ENCODE data around the gene CFAP92.

CFAP92 gene

DNA sequence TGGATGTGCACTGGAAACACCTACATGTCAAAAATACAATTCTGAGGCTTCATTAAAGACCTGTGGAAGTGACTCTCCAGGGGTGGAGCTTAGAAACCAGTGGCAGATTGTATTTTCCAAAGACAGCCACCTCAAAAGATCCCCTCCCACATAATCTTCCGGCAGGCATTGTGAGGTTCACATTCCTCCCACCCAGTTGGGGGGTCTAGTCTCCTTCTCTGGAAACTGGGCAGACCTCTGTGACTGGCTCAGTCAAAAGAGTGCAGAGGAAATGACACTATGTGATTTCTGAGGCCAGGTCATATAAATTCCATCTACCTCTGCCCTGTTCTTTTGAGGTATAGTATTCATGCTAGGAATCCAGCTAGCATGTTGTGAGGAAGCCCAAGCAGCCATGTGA is 1.9 kb upstream of the CFAP92 start:
- no peak for FAIRE-seq
- DNase-seq (ENCODE audit: insufficient read length) = no peak
- TF ChIP-seq POLR2AphosphoS5 (IDR thresholded peaks at IDR 0.05; ENCODE audit: low read depth, low read length) (no peak), TAF1 (IDR thresholded peaks at IDR 0.05; ENCODE audit: borderline replicate concordance, low read depth, low read length) (no peak), POLR2A (IDR thresholded peaks at IDR 0.05; ENCODE audit: low read depth, low read length) (no peak)

GRCh38 chr3:128994581-128995546 is 988 bp upstream of the CFAP92 start:
- FAIRE-seq = no peak
- DNase-seq (ENCODE audit: insufficient read length) = no peak
- no peak for TF ChIP-seq TAF1 (IDR thresholded peaks at IDR 0.05; ENCODE audit: borderline replicate concordance, low read depth, low read length)

DNA sequence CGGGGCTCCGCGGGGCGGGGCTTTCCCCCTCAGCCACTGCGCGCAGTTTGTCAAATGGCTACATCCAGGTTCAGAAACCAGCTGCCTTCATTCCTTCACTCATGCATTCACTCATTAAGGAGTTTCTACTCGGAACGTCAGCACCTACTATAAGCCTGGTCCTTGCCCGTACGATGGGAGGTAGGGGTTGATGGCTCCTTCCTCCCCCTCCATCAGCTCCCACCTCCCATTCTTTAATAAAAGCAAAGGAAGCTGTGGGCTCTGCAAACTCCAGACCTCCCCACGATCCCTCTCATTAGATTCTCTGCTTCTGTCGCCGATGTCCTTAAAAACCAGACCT is 267 bp upstream of the CFAP92 start:
- TF ChIP-seq POLR2AphosphoS5 (IDR thresholded peaks at IDR 0.05; ENCODE audit: low read depth, low read length) (no peak), POLR2A (IDR thresholded peaks at IDR 0.05; ENCODE audit: low read depth, low read length) (no peak), TAF1 (IDR thresholded peaks at IDR 0.05; ENCODE audit: borderline replicate concordance, low read depth, low read length) (no peak)
- no peak for FAIRE-seq
- no peak for DNase-seq (ENCODE audit: insufficient read length)

DNA sequence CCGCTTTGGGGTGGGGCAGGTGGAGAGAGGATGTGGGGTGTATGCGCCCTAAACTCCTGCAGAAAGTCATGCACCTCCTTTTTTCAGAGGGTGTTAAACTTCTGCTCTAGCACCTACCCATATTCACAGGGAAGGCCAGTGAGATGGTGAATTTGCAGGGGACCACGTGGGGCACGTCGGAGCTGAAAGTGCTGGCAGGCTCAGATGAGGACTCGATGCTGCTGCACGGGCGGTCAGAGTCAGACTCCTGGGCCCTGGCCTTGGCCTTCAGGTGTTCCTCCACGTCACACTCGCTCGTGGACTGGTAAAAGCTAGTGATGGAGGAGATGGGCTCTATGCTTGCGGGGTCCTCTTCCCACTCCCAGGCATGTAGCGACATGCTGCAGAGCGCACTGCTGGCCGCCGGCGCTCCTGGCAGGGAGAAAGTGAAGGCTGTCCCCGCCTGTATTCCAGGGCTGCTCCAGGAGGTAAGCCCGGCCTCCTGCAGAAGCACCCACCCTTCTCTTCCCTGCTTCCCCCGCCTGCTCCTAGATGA is 883 bp downstream of the CFAP92 start:
- DNase-seq (ENCODE audit: insufficient read length) = no peak
- TF ChIP-seq POLR2A (IDR thresholded peaks at IDR 0.05; ENCODE audit: low read depth, low read length) (no peak), POLR2AphosphoS5 (IDR thresholded peaks at IDR 0.05; ENCODE audit: low read depth, low read length) (no peak), TAF1 (IDR thresholded peaks at IDR 0.05; ENCODE audit: borderline replicate concordance, low read depth, low read length) (no peak)
- FAIRE-seq = no peak

DNA sequence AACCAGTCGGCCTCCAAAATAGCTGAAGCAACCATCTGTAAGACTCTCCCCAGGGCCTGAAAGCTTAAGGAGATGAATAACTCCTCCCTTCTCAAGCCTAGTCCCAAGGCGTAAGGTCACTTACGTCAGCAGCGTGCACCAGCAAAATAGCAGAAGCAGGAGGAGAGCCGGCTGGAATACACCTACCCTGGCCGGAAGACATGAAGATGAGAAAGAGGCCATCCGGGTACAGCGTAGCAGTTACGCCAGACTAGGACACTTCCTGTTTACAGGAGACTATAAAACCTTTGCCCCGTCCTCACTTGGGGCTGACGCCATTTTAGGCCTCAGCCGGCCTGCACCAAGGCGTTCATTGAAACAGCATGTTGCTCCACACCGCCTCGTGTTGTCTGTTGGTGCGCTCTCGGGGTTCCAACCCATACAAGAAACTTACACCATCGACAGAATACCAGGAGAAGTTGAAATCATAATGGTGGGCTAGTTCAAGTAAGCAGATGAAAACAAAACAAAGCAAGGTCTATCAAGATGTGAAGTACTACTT is 2.5 kb downstream of the CFAP92 start:
- FAIRE-seq = no peak
- TF ChIP-seq TAF1 (IDR thresholded peaks at IDR 0.05; ENCODE audit: borderline replicate concordance, low read depth, low read length) = no peak
- TF ChIP-seq POLR2AphosphoS5 (IDR thresholded peaks at IDR 0.05; ENCODE audit: low read depth, low read length) = no peak
- no peak for TF ChIP-seq POLR2A (IDR thresholded peaks at IDR 0.05; ENCODE audit: low read depth, low read length)
- DNase-seq (ENCODE audit: insufficient read length) = no peak

GRCh38 chr3:128988286-128988685 is 5.6 kb downstream of the CFAP92 start:
- FAIRE-seq (no peak), DNase-seq (ENCODE audit: insufficient read length) (no peak)
- no peak for TF ChIP-seq POLR2AphosphoS5 (IDR thresholded peaks at IDR 0.05; ENCODE audit: low read depth, low read length)
- TF ChIP-seq POLR2A (IDR thresholded peaks at IDR 0.05; ENCODE audit: low read depth, low read length) = no peak
- no peak for TF ChIP-seq TAF1 (IDR thresholded peaks at IDR 0.05; ENCODE audit: borderline replicate concordance, low read depth, low read length)

GRCh38 chr3:128987302-128988100 is 6.4 kb downstream of the CFAP92 start:
- no peak for DNase-seq (ENCODE audit: insufficient read length)
- no peak for FAIRE-seq
- TF ChIP-seq TAF1 (IDR thresholded peaks at IDR 0.05; ENCODE audit: borderline replicate concordance, low read depth, low read length) (no peak), POLR2AphosphoS5 (IDR thresholded peaks at IDR 0.05; ENCODE audit: low read depth, low read length) (no peak), POLR2A (IDR thresholded peaks at IDR 0.05; ENCODE audit: low read depth, low read length) (no peak)

GRCh38 chr3:128984596-128984995 is 9.3 kb downstream of the CFAP92 start:
- no peak for FAIRE-seq
- no peak for DNase-seq (ENCODE audit: insufficient read length)
- TF ChIP-seq POLR2AphosphoS5 (IDR thresholded peaks at IDR 0.05; ENCODE audit: low read depth, low read length) (no peak), TAF1 (IDR thresholded peaks at IDR 0.05; ENCODE audit: borderline replicate concordance, low read depth, low read length) (no peak), POLR2A (IDR thresholded peaks at IDR 0.05; ENCODE audit: low read depth, low read length) (no peak)

- FAIRE-seq = no peak
- TF ChIP-seq POLR2AphosphoS5 (IDR thresholded peaks at IDR 0.05; ENCODE audit: low read depth, low read length) (no peak), TAF1 (IDR thresholded peaks at IDR 0.05; ENCODE audit: borderline replicate concordance, low read depth, low read length) (no peak), POLR2A (IDR thresholded peaks at IDR 0.05; ENCODE audit: low read depth, low read length) (no peak)
Observed at GRCh38 chr3:128983293-128984069, 10.4 kb downstream of the CFAP92 start.

DNA sequence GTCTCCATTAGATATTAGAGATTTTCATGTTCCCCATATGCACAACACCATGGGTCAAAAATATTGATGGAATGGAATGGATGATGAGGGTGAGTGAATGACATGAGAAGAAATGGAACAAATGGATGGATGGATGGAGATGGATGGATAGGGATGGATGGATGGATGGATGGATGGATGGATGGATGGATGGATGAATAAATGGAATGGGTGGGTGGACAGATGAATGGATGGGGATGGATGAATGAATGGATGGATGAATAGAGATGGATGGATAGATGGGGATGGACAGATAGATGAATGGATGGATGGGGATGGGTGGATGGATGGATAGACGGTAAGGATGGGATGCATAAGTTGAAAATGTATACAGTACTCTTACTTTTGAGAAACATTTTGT is 18.6 kb downstream of the CFAP92 start:
- DNase-seq (ENCODE audit: insufficient read length) = no peak
- no peak for TF ChIP-seq TAF1 (IDR thresholded peaks at IDR 0.05; ENCODE audit: borderline replicate concordance, low read depth, low read length)
- no peak for TF ChIP-seq POLR2A (IDR thresholded peaks at IDR 0.05; ENCODE audit: low read depth, low read length)
- no peak for TF ChIP-seq POLR2AphosphoS5 (IDR thresholded peaks at IDR 0.05; ENCODE audit: low read depth, low read length)
- FAIRE-seq = no peak

More at GRCh38 chr3:128983293-128984069, 10.4 kb downstream of the CFAP92 start:
- DNase-seq (ENCODE audit: insufficient read length) = no peak

Measured in GM12892 (cell line).